Bladder microvascular endothelial cell (primary cell): ENCODE measurements around the gene OR51G2. TPM values are rescaled to one million over a fixed set of nuclear protein-coding genes. Genes with fewer than 3 reads are reported as not detected.

Source experiments
- total RNA-seq: library from RNA; depleted of rRNA; stranded (reverse); fragments of >200 nt; gene quantifications from 2 replicates; pipeline ENCODE4 v1.2.3, GENCODE V29; 2014

Gene OR51G2
- not detected in 2 replicates for total RNA-seq

DNA sequence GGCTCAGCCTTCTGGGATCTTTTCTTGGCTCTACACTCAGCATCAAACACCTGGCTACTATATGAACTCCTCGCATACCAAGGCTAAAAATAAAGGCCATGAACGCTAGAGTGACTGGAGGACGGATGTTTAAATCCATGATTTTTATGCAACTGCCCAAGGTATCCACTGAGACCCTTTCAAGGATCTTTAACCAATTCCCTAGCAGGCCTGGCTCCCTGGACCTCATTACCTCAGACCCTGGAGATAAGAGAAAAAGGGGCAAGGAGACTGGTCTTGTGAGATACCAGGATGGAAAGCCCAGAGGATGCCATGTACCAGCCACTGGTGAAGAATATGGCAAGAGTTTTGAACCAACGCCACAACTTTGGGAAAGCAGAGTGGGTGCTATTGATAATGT, at the start of gene OR51G2:
Gene OR51G2 (minus strand): TSS at position 101 of the 400 bp plus-strand sequence. CDS start 3,687 bp downstream, outside the sequence.

DNA sequence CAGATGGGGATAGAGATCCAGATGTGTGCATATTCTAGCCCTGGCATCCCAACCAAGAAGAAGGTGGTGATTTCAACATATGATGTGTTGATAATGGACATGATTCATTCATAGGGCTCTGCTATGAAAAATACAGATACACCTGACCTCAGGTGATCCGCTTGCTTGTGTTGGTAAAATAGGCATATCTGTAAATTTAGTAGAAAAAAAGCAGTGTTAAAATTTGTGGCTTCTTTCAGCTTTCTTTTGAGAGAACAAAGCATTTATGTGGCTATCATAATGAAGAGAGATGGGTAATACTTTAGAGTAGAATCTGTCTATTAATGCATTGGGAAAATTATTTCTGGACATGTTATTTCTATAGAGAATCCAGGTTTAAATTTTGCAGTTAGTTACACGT, 36.5 kb upstream of the OR51G2 start, which contains the start of gene OR51A2:
Gene OR51A2 (minus strand): TSS at position 101 of the 400 bp plus-strand sequence. CDS start 0 bp downstream, at position 101.

DNA sequence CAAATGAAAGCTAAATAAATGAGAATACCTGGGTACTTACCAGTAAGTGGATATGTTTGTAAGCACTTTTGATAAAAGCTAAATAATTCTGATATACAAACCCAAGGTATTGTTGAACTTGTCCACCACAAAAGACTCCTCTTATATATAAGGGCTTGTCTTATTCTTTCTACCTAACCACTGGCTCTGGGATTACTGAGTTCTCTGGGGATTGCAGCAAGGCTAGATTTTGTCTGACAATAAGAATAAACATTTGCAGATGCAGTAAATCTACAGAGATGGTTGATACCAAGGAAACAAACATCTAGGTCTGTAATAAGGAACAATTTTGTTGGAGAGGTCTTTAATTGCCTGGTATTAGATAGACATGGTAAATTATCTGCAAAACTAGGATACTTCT, 28.4 kb upstream of the OR51G2 start, which contains the start of gene OR51A4:
Gene OR51A4 (minus strand): TSS at position 101 of the 400 bp plus-strand sequence. CDS start 505 bp downstream, outside the sequence.

GRCh38 chr11:4924239-4924638, 5.1 kb upstream of the OR51G2 start, which contains the start of gene OR51G1:
OR51G1 (minus strand) TSS chr11:4924339; CDS start chr11:4924339, 0 bp downstream.

DNA sequence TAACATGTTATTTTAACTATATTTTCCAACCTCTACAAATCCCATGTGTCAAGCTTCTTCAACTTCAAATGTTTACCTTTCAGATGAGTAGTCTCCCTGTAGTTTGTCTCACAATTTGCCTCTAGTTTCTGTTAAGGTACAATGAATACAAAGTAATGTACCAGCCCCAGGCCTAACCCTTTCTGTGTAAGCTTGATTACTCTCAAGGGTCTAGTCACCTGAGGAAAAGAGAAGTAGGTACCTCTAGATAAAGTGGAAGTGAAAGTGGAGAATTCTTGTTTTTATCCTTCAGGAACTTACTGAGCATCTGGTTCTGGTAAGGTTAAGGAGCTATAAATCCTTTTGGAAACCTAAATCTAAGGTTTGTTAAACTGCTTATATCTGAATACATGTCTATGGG, 15.7 kb downstream of the OR51G2 start, which contains the start of gene OR51A7:
Gene OR51A7 (plus strand): TSS at position 300 of the 400 bp plus-strand sequence. CDS start 3,587 bp downstream, outside the sequence.

GRCh38 chr11:4881860-4882500, 37.2 kb downstream of the OR51G2 start, which contains the start of gene OR51T1:
OR51T1 (plus strand) TSS chr11:4881900; CDS start chr11:4881900, 0 bp downstream.

Other genes with a start within 250 kb of the OR51G2 start
- not detected in 2 replicates for gene OR51E2, start 221.5 kb downstream of the OR51G2 start, total RNA-seq
- not detected in 2 replicates for gene MMP26, start 214.6 kb downstream of the OR51G2 start, total RNA-seq
- not detected in 2 replicates for gene OR51F1, start 149.4 kb downstream of the OR51G2 start, total RNA-seq
- not detected in 2 replicates for gene OR52R1, start 115.0 kb downstream of the OR51G2 start, total RNA-seq
- not detected in 2 replicates for gene OR51F2, start 98.0 kb downstream of the OR51G2 start, total RNA-seq
- not detected in 2 replicates for gene OR51S1, start 70.1 kb downstream of the OR51G2 start, total RNA-seq
- gene OR51T1, start 37.5 kb downstream of the OR51G2 start, total RNA-seq = not detected in 2 replicates
- gene OR51A7, start 15.6 kb downstream of the OR51G2 start, total RNA-seq = not detected in 2 replicates
- gene OR51G1, start 5.0 kb upstream of the OR51G2 start, total RNA-seq = not detected in 2 replicates
- gene OR51A4, start 28.3 kb upstream of the OR51G2 start, total RNA-seq = not detected in 2 replicates
- not detected in 2 replicates for gene OR51A2, start 36.4 kb upstream of the OR51G2 start, total RNA-seq
- gene OR51L1, start 75.5 kb upstream of the OR51G2 start, total RNA-seq = not detected in 2 replicates
- gene OR52J3, start 127.2 kb upstream of the OR51G2 start, total RNA-seq = not detected in 2 replicates
- gene OR52E2, start 140.3 kb upstream of the OR51G2 start, total RNA-seq = not detected in 2 replicates
- not detected in 2 replicates for gene OR52E1, start 150.2 kb upstream of the OR51G2 start, total RNA-seq
- not detected in 2 replicates for gene OR52A5, start 219.0 kb upstream of the OR51G2 start, total RNA-seq
- gene OR52A1, start 235.4 kb upstream of the OR51G2 start, total RNA-seq = not detected in 2 replicates